ENCODE data around the gene PLCH1. TPM values are rescaled to one million over a fixed set of nuclear protein-coding genes. Genes with fewer than 3 reads are reported as not detected.
"Not testable (repeated sequence)": the region's sequence is repeated elsewhere in the genome, so short reads cannot be mapped to it uniquely, and the experiment has no call there.

PLCH1 gene
- total and polyA plus RNA-seq, 2 experiments from 2014 or later: 8.1 to 25.3 TPM

- Histone ChIP-seq H3K27me3 (ENCODE audit: insufficient read depth) (no peaks in the 10 kb centered on the region), H3F3A (replicated peaks; ENCODE audit: low read depth) (no peaks in the 10 kb centered on the region), H3K27ac (ENCODE audit: low read depth) (no peak overlapping the region), H3K79me2 (replicated peaks; ENCODE audit: insufficient read depth) (peaks cover 3% of the 10 kb centered on the region), H3K36me3 (ENCODE audit: insufficient read depth) (no peaks in the 10 kb centered on the region), H3K9me2 (ENCODE audit: insufficient read depth) (peaks cover 4% of the 10 kb centered on the region; the same call in 1 of the 2 replicates), H3K4me3 (no peak overlapping the region), H2AFZ (no peak overlapping the region), H3K4me1 (ENCODE audit: insufficient read depth) (peaks cover 15% of the 10 kb centered on the region), H3K4me2 (no peak overlapping the region), H4K20me1 (replicated peaks; ENCODE audit: insufficient read depth) (no peaks in the 10 kb centered on the region)
- DNase-seq (ENCODE audit: low spot score) (no peak), ATAC-seq (peak; percentile 56; the same call in 2 of the 3 replicates)
- Mint-ChIP-seq H3K27me3 (ENCODE audit: insufficient read depth, low read depth, poor library complexity) (no peaks in the 10 kb centered on the region), H3K9me3 (no peaks in the 10 kb centered on the region), H3K4me3 (no peak overlapping the region), H3K36me3 (ENCODE audit: low read depth) (no peaks in the 10 kb centered on the region; the same call in 2 of the 3 replicates), H3K4me1 (peaks cover 15% of the 10 kb centered on the region), H3K27ac (peak overlapping the region; percentile 60; the same call in 1 of the 2 replicates)
- TF ChIP-seq POLR2AphosphoS5 (IDR thresholded peaks at IDR 0.05; ENCODE audit: low read depth): no peak
- no peak for TF ChIP-seq ZNF462 (CRISPR knock-in tag; IDR thresholded peaks at IDR 0.05)
- TF ChIP-seq NANOG (IDR thresholded peaks at IDR 0.05; ENCODE audit: borderline replicate concordance): no peak
- no peak for TF ChIP-seq STAT1 (IDR thresholded peaks at IDR 0.05; ENCODE audit: unreplicated experiment)
- no peak for TF ChIP-seq JUNB (IDR thresholded peaks at IDR 0.05; ENCODE audit: unreplicated experiment)
- TF ChIP-seq EZH2 (IDR thresholded peaks at IDR 0.05; ENCODE audit: low read depth, unreplicated experiment): no peak
- TF ChIP-seq ZNF114 (CRISPR knock-in tag; IDR thresholded peaks at IDR 0.05): no peak
- no peak for TF ChIP-seq REST (IDR thresholded peaks at IDR 0.05; ENCODE audit: unreplicated experiment)
- TF ChIP-seq CTCF (conservative IDR thresholded peaks at IDR 0.05; ENCODE audit: low read depth in 2 of 2): no peak
- TF ChIP-seq EZH2phosphoT487 (IDR thresholded peaks at IDR 0.05; ENCODE audit: unreplicated experiment): no peak
These were observed 105.3 kb downstream of the PLCH1 start for GRCh38 chr3:155639462-155640055.

GRCh38 chr3:155638461-155638860 lies 106.4 kb downstream of the PLCH1 start:
- not testable (repeated sequence) for DNase-seq (ENCODE audit: low spot score); H3K79me2 ChIP-seq (replicated peaks; ENCODE audit: insufficient read depth); H2AFZ ChIP-seq; H3F3A ChIP-seq (replicated peaks; ENCODE audit: low read depth); H3K27ac ChIP-seq (ENCODE audit: low read depth); H3K4me2 ChIP-seq; H4K20me1 ChIP-seq (replicated peaks; ENCODE audit: insufficient read depth); H3K4me3 ChIP-seq; H3K4me3 Mint-ChIP-seq; H3K36me3 Mint-ChIP-seq (ENCODE audit: low read depth); H3K27me3 ChIP-seq (ENCODE audit: insufficient read depth); H3K9me2 ChIP-seq (ENCODE audit: insufficient read depth); ATAC-seq; H3K36me3 ChIP-seq (ENCODE audit: insufficient read depth); H3K27ac Mint-ChIP-seq; H3K9me3 Mint-ChIP-seq; H3K27me3 Mint-ChIP-seq (ENCODE audit: insufficient read depth, low read depth, poor library complexity)
- H3K4me1 Mint-ChIP-seq: peaks cover 21% of the 10 kb centered on the region
- H3K4me1 ChIP-seq (ENCODE audit: insufficient read depth): peaks cover 15% of the 10 kb centered on the region
